MM.1S (cell line): ENCODE data around the gene KCNIP4.

Source experiments
- EZH2 ChIP-seq: fragments of 300-600 bp; sonication (generic); optimal IDR thresholded peaks from 2 replicates; pipeline ENCODE3; 2017; ENCODE audit warnings: low read depth, mild to moderate bottlenecking, antibody characterized with exemption, low read length, mixed read lengths
- EZH2phosphoT487 ChIP-seq: fragments of 300-600 bp; sonication (generic); IDR thresholded peaks from 2 replicates; pipeline ENCODE4 v1.6.1; 2018; ENCODE audit warnings: antibody characterized with exemption, low read length
- TF ChIP-seq, protein P1 (sequence below): fragments of 300-600 bp; sonication (generic); IDR thresholded peaks from 2 replicates; pipeline ENCODE4 v1.5.1; 2016; ENCODE audit warnings: antibody characterized with exemption, low read length, mixed read lengths

- TF ChIP-seq, protein P1, sequence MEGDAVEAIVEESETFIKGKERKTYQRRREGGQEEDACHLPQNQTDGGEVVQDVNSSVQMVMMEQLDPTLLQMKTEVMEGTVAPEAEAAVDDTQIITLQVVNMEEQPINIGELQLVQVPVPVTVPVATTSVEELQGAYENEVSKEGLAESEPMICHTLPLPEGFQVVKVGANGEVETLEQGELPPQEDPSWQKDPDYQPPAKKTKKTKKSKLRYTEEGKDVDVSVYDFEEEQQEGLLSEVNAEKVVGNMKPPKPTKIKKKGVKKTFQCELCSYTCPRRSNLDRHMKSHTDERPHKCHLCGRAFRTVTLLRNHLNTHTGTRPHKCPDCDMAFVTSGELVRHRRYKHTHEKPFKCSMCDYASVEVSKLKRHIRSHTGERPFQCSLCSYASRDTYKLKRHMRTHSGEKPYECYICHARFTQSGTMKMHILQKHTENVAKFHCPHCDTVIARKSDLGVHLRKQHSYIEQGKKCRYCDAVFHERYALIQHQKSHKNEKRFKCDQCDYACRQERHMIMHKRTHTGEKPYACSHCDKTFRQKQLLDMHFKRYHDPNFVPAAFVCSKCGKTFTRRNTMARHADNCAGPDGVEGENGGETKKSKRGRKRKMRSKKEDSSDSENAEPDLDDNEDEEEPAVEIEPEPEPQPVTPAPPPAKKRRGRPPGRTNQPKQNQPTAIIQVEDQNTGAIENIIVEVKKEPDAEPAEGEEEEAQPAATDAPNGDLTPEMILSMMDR, result no peak
- TF ChIP-seq EZH2 (no peak), EZH2phosphoT487 (no peak)
Observed at GRCh38 chr4:20735931-20736330, 1212.6 kb downstream of the KCNIP4 start.
